Esophagus mucosa (tissue), 1 donor: ENCODE measurements around the gene CTU2. TPM values are rescaled to one million over a fixed set of nuclear protein-coding genes. Genes with fewer than 3 reads are reported as not detected.
A peak's percentile ranks its signal among the peaks of the same experiment; 100 is the strongest.

Experiments used
- ATAC-seq: fragments of 200-7000 bp; cut with Tn5 transposase; one replicate; pipeline ENCODE4 v1.9.1; 2020
- total RNA-seq: library from RNA; stranded (reverse); gene quantifications from one replicate; pipeline ENCODE4 v1.2.4, GENCODE V29; 2023
- donor health status: DM: yes; HTN: yes; CAD: no.

The CTU2 gene
- total RNA-seq, 1 donor from 2014 or later: 14.3 TPM

DNA sequence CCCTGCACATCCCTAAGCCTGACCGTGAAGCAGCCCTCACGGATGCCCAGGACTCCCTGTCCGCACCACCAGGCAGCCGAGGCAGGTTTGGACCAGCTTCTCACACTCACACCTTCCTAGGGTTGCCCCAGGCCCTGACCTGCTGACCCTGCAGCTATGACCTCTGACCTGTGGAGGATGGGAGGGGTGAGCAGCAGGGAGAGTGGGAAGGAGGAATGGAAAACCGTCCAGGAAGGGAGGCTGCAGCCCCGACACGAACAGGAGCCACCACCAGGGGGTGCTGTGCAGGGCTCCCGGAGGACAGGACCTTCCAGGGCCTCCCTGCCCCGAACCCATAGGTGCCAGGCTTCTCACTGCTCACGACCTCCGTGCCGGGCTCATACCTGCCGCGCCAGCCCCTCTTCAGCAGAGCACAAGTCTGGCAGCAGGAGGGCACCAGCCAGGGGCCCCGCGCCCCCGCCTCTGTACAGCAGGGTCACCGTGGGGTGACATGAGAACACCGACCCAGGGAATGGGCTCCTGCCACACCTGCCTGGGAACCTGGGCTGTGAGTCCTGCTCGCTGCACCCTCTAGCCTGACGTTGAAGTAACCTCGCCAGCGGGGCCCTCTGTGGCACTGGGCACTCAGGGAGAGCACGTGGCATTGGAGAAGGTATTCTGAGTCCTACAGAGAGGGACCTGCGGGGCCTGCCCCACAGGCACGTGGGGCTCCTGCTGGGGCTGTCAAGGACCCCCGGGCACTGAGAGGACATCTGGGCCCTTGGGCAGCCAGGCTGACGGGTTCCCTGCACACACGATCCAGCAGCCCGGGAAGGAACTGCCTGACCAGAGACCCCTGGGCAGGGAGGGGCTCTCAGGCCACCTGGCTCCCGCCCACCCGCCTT, 37.6 kb downstream of the CTU2 start:
- peak; percentile 45 for ATAC-seq

DNA sequence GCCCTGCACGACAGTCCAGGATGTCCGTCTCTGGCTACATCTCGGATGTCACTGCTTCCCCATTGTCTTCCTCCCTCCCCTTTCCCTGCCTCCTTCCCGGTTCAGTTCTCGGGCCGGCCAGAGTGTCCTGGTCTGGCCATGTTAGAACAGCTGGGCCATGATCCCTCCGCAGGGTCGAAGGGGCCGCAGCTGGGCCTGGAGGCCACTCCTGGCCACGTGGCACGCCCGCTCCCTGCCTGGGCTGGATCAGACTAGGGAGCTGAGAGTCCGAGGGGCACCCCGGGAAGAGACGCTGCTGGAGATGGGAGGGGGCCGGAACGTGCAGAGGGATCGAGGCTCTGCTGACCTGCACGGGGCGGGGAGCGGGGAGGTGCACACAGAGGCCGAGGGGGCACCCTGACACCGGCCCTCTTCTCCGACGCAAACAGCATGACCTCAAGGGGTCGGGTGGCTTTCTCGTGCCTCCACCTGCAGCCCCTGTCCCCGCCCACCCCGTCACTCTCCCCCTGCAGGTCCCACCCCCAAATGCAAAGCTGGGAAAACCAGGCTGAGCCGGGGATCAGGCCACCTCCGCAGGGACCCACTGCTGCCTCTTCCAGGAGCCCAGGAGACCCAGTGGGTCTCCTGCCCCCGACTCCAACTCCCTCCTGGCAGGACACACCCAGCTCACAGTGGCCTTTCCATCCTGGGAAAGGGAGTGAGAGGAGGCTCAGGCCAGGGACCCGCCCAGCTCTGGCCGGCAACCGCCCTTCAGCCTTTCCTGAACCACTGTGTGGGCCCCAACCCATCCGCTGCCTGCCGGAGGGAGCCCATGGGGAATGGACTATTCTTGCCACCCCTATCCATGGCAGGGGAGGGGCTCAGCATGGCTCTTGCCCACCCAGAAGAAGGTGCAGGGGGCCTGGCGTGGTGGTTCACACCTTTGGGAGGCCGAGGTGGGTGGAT, 38.5 kb downstream of the CTU2 start:
- no peak for ATAC-seq

DNA sequence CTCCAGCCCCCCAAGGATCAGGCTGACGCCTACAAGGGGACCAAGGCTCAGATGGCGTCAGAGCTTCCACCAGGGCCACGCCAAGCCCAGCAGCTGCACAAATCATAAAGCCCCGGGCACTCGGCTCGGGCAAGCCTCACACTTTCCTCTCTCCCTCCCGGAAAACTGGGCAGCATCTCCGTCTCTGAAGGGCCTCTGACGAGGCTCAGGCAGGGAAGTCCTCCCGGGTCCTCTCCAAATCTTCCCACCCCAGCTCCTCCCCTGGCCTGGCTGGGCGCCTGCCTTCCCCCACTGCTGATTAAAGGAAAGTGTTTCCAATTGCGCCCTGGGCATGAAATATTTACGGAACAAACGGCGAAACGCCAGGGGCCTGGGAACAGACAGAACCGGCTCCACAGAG, 40.2 kb downstream of the CTU2 start:
- no peak for ATAC-seq

DNA sequence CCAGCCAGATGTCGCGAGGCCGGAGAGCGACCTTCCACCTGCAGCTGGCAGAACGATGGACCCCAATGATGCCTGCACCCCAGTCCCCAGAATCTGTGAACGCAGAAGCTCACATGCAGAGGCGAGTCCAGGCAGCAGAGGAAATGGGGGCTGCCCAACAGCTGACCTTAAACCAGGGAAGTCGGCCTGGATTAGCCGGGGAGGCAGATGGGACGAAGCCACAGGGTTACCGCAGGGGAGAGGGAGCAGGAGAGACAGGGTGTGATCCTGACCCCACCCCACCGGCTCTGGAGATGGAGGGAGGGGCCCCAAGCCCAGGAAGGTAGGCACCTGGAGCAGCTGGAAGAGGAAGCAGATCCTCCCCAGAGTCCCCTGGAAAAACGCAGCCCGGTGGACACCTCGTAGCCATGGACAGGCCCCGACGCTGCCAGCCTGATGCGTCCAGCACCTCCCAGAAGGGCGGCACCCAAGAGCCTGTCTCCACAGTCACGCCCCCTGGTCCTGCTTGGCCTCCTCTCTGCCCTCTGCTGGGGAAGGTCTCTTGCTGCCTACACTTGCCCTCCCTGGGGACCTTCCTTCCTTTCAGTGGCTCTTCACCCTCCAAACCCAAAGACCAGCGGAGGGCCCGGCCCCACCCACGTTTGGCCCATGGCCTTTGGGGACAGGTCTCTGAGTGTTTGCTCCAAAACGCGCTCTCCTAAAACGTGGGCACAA, 41.4 kb downstream of the CTU2 start:
- peak; percentile 35 for ATAC-seq

DNA sequence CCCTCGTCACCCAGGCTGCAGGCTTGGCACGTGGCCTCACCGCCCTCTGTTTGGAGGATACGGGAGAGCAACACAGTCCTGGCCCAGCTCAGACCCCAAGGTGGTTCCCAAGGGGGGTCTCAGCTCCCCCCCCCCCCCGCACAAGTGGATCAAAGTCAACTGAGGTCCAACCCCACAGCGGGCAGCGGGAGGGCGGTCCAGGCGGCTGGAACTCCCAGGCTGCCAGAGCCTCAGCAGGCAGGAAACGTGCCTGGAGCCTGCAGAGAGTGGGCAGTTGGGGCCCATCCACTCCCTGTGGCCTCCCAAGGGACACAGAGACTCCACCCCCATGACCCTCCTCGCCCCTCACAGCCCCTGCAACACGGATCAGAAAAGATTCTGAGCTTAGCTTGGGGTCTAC, 42.1 kb downstream of the CTU2 start:
- no peak for ATAC-seq

DNA sequence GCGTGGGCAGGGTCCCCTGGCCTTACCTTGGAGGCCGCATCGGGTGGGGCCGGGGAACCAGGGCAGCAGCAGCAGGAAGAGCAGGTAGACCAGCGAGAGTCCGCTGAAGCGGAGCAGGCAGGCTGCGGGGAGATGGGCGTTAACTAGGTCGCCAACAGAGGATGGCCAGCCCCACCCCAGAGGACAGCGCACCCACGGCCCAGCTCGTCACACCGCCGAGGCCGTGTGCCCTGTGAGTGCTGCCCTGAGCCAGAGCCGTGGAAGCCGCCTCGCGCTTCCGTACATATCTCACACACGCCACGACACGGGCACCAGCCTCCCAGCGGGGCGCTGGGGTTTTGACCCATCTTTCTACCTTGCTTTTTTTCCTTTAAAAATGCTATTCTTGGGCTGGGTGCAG, 43.1 kb downstream of the CTU2 start:
- no peak for ATAC-seq

DNA sequence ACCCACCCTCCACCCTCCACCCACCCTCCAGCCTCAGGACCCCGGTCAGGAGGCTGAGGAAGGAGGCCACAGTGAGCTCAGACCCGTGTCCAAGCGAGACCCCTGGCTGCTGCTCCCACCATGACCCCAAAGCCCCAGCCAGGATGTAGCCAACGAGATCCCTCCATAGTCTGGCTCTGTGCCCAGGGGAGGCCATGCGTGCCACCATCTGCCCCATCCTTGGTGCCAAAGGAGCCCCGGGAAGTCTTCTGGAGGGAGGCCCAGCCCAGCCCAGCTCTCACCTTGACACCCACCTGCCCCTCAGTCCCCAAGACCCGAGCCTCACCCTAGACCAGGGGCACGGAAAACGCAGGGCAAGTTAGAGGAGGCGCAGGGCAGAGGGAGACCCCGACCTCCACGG, 44.6 kb downstream of the CTU2 start:
- ATAC-seq: no peak

DNA sequence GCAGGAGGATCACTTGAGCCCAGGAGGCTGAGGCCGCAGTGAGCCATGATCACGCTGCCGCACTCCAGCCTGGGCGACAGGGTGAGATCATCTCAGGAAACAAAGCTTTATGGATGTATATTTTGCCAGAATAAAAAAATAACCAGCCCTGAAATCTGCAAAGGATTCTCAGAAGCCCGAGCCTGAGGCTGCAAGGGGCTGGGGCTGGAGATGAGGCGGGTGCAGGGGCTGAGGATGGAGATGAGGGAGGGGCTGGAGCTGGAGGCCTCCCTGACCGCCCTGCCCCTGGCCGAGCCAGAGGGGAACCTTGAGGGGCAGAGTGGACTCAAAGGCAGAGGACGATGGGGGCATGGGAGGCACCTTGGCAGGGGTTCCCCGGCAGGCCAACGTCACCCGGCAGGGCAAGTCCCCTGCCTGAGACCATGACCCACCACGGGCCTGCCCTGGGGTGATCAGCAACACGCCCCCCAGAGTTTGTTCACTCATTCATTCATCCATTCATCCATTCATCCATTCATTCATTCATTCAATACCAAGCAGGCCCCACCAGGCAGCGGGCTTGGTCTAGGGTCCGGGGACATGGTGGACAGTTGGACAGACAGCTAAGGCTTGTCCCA, 46.2 kb downstream of the CTU2 start:
- ATAC-seq: no peak

DNA sequence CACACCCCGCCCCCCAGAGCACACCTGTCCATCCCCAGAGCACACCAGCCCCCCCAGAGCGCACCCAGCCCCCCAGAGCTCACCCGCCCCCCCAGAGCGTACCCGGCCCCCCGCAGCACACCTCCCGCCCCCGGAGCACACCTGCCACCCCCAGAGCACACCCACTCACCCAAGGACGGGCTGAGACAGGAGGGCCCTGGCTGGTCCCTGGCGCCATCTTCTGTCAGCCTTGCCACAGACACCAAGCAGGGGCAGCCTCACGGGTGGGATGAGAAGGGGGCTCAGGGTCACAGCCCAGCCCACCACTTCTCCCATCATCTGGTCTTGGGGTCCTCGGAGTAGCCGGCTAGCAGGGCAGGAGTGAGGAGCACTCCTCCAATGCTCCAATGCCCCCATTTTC, 46.9 kb downstream of the CTU2 start:
- no peak for ATAC-seq

DNA sequence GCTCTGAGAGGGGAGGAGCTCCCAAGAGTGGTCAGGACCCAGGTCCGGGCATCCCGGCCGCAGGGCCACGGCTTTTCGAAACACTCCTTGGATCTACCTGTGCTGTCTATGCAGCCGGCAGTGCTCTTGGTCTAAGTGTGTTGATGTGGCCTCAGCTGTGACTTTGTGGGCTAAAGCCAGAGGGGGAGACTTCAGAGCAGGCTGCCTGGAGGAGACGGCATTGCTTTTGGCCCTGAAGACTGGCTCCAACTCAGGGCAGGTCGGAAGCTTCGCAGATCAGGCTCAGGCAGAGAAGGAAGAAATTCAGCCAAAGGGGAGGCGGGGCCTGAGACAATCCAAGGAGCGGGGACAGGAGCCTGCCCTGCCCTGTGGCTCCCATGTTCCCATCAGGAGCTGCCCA, 47.3 kb downstream of the CTU2 start:
- no peak for ATAC-seq

DNA sequence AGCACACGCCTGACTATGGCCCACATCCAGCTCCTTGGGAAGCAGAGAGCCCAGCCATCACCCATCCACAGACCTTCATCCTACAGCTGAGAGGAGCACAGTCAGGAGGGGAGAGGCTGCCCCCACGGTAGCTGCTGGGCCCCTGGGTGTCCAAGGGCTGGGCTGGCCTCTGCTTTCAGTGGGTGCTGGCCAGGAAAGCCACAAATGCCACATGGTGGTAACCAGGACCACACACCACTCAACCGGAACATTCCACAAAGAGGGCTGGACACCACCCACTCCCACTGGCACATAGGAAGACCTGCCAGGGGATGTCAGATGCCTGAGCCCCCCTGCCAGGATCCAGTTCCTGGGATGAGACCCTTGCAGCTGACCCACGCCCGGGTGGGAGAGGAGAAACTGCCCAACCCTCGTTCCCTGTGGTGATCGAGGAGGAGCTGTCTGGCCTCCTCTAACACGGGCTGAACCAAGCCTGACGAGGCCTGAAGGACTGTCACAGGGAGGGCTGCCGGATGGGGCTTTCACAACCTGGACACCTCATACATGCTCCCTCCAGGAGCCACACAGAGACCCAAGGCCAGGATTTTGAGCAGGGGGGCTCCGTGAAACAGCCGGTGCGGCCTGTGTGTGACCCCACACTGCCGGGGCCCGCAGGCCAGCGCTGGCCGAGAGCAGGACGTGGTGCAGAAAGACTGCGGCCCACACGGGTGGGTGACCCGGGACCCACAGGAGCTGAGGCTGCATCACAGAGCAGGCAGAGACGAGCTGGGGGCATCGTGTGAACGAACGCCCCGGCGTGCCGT, 48.0 kb downstream of the CTU2 start:
- no peak for ATAC-seq

DNA sequence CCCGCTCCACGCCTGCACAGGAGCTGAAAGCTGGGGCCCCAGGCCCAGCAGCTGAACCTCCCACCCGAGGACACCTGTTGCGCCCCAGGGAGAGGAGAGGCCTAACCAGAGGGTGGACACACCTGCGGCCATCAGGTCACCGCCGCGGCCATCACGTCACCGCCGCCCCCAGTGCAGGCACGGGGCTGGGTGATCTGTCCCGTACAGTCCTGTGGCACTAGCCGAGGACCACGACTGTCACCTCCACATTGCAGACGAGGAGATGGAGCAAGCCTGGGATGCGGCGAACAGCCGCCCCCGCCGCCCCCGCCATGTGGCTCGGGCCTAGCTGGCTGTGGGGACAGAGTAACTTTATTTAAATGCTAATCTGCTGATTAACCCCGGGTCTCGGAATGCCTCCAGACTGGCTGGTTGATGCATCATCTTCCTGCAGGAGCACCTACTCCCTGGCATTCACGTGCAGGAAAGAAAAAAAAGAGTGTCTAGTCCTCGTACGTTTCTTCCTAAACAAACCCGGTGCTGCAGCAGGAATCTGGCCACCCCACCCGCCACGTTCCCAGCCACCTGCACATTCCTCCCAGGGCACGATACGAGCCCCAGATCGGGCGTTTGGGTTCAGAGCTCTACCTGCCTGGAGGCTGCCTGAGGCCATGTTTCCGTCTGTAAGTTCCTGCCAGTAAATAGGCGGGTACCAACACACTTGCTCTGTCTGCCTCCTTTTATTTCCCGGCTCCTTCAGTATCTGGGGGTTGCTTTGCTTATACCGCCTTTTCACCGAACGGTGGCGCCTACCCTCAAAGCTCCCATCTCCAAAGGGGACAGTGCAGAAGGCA, 48.8 kb downstream of the CTU2 start:
- ATAC-seq: peak; percentile 42

DNA sequence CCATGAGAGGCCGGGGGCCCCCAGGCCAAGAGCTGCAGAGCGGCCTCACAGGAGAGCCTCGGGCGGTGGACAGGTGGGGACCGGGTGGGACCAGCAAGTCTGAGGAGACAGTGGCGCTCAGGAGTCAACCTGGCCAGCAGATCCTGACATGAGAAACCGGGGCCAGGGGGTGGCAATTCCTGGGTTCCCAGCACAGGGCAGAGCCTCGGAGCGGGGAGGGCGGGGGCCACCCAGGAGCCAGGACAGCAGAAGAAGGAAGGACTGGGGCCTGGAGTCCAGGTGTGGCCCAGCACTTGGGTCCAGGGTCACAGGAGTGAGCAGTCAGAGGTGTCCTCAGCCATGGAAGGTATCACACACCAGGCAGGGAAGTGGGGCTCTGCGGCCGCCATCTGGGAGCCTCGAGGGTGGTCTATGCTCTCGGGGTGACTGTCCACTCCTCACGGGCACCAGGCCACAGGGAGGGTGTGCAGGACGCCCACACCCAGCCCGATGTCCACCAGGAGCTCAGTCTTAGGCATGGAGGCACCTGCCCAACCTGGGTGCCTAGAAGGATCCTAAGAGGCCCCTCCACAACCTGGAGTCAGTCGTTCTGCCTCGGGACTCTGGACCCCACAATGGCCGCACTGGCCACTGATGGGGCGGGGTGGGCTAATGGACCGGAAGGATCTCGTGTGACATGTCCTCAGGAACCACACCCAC, 49.6 kb downstream of the CTU2 start:
- ATAC-seq: peak; percentile 2

DNA sequence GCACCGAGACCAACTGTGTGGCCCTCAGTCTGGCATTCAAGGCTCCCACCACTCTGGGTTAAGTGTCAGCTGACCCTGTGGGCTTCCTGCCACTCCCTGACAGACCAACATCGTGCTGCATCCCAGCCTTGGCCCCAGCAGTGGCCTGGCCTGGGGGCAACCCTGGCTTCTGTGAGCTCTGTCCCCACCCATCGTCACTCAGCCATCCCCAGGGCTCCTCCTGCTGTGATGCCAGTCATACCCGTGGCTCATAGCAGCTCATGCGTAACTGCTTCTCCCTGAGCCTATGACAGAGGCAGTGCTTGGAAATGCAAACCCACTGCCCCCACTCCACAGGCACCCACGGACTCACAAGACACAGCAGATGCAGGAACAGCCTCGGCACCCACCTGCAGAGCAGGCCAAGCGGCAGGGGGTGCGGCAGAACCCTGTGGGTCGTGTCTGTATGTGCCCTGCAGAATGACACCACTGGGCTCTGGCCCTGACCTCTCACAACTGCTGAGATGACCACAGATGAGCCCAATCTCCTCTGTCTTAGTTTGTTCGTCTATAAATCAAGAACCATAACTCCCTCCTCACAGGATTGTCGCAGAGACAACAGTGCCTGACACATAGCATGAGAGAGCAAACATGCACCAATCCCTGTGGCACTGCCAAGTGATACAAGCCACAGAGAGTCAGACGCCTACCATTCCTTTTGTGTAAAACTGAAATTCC, 52.1 kb downstream of the CTU2 start:
- ATAC-seq: peak; percentile 48

DNA sequence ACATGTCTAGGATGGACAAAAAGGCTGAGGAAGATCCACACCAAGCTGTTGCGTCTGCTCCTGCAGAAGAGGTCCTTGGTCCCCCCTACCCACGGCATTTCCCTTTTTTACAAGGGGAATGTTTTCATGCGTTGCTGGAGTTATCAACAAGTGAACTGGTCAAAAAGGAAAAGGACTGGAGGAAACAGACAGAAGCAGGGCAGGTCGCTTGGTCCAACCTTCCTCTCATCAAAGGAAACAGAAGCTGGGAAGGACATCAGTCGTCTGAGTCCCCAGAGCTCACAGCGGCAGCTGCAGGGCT, 52.6 kb downstream of the CTU2 start:
- no peak for ATAC-seq

DNA sequence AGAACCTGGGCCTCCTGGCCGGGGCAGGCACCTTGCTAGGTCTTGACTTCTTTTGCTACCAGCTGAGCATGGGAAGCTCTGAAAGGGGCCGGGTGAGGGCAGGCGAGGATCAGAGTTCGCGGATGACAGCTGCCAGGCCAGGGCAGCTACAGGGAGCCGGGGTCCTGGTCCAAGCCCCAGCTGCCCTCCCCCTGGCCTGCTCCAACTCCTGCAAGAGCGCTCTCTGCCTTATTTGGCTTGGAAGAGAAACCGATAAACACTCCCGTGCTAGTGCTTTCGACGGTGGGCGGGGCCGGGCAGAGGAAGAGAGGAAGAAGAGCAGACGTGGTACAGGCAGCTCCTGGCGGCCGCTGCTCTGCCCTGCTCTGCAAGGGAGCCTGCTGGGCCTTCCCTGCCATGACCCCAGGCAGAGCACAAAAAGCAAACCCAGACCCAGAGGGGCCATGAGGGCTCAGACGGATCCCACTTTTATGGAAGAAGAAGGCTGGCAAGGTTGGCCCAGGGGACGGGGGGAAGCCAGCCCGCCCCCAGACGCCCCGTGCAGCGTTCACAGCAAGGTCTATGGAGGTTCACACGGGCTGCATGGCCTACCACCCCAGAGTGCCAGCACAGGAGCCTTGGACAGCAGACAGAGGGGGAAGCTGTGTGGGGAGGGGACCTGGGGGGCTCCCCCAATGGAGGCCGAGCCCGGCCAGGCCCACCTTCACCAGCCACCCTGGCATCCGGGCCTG, 53.1 kb downstream of the CTU2 start:
- ATAC-seq: no peak

DNA sequence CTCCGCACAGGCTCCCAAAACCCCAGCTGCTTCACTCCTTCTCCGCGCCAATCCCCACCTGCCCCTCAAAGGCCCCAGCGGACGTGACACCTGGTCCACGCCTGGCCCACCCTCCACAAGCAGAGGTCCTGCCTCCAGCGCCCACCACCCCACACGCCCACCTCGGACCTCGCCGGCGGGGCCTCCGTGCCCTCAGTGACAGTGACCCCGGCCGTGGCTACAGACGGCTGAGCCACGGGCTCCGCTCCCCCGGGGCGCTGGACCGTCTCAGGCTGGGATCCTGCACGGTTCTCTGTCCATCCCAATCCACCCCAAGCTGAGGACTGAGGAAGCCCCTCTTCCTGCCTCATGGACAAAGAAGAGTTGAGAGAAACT, 53.7 kb downstream of the CTU2 start:
- no peak for ATAC-seq

DNA sequence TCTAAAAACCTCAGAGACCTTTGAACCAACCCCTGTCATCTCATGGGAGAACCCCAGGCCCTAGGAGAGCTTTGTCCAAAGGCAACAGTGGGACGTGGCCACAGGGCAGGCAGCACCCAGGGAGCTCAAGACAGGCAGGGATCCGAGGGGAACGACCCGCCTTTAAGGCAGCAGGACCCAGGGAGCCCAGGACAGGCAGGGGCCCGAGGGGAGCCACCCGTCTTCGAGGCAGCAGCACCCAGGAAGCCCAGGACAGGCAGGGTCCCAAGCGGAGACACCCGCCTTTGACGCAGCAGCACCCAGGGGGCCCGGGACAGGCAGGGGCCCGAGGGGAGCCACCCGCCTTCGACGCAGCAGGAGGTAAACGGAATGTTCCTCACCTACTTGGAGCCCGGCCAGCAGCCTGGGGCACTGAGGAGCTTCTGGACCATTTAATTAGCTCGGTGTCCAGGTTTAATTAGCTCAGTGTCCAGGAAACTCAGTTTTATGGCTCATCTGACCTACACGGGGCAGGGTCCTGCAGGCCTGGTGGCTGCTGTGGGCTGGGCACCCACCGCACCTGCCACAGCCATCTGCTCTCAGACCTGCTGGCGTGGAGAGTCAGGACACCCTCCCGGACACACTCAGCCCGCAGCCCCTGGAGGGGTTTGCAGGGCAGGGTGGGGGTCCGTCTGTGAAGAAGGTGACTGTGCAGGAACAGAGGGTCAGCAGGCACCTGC, 54.3 kb downstream of the CTU2 start:
- ATAC-seq: no peak
